GM20000 (cell line): Measurements from ENCODE around the gene EXOC4.

Experiments used
- DNase-seq: peaks from one replicate; pipeline ENCODE4 v3.0.0; 2012; ENCODE audit warnings: low spot score
- TF ChIP-seq, protein P1 (sequence below): IDR thresholded peaks from 2 replicates; pipeline ENCODE4 v1.5.1; 2012; ENCODE audit warnings: mild to moderate bottlenecking, control low read depth; ENCODE audit errors: extremely low read depth, missing control alignments

The EXOC4 gene

DNA sequence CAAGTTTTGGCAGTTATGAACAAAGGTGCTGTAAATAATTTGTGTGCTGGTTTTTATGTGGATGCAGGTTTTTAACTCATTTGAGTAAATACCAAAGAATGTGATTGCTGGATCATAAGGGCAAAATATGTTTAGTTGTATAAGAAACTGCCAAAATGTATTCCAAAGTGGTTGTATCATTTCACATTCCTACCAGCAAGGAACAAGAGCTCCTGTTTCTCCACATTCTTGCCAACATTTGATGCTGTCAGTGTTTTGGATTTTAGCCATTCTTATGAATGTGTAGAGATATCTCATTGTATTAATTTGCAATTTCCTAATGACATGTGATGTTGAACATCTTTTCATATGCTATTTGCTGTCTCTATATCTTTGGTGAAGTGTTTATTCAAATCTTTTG is 666.9 kb downstream of the EXOC4 start:
- TF ChIP-seq, protein P1, sequence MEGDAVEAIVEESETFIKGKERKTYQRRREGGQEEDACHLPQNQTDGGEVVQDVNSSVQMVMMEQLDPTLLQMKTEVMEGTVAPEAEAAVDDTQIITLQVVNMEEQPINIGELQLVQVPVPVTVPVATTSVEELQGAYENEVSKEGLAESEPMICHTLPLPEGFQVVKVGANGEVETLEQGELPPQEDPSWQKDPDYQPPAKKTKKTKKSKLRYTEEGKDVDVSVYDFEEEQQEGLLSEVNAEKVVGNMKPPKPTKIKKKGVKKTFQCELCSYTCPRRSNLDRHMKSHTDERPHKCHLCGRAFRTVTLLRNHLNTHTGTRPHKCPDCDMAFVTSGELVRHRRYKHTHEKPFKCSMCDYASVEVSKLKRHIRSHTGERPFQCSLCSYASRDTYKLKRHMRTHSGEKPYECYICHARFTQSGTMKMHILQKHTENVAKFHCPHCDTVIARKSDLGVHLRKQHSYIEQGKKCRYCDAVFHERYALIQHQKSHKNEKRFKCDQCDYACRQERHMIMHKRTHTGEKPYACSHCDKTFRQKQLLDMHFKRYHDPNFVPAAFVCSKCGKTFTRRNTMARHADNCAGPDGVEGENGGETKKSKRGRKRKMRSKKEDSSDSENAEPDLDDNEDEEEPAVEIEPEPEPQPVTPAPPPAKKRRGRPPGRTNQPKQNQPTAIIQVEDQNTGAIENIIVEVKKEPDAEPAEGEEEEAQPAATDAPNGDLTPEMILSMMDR = no peak
- no peak for DNase-seq

DNA sequence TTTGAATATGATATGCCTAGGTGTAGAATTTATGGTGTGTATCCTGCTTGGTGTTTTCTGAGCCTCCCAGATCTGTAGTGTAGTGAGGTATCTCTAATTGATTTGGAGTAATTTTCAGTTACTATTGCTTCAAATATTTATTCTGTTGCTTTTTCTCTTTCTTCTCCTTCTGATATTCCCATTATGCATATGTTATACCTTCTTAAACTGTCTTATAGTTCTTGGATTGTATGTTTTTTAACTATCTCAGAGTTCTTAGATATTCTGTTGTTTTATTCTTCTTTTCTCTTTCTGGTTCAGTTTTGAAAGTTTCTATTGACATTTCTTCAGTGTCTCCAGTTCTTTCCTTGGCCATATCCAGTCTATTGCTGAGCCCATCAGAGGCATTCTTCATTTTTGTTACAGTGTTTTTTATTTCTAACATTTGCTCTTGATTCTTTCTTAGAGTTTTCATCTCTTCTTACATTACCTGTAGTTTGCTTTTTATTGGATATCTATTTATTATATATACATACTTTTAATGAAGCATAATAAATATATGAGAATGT is 668.8 kb downstream of the EXOC4 start:
- TF ChIP-seq, protein P1 = no peak
- DNase-seq = no peak

DNA sequence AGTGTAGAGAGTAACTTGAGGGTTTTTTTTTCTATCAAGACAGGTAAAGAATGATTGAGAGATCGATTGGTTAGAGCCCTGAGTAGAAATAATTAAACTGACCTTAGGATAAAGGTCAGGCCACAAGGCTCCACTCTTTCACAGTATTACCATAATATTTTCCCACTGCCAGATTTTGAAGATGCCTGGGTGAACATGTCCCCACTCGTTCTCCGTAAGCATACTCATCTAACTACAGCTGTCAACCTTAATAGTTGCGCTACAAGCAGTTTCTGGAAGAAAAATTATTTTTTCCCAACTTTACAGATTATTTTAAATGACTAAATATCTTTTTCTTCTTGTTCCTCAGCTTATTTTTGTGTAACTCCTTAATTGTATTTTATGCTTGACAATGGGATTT is 671.1 kb downstream of the EXOC4 start:
- TF ChIP-seq, protein P1 = no peak
- no peak for DNase-seq

DNA sequence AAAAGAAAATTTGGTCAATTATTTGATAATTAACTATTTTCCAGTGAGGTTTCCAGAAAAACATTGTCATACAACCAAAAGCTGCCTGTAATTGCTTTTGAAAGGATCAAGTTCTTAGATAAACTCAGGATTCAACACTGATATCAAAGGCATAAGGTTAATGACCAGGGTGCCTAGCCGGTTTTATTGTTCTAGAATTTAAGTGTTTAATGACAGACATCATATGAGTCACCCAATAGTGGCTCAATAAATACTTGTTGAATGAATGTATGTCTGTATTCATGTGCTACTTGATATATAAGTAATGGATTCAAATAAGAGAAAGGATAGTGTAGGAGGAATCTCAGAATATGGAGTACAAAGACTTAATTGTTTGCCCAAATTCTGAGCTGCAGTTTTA is 678.2 kb downstream of the EXOC4 start:
- DNase-seq = no peak
- TF ChIP-seq, protein P1 = no peak

DNA sequence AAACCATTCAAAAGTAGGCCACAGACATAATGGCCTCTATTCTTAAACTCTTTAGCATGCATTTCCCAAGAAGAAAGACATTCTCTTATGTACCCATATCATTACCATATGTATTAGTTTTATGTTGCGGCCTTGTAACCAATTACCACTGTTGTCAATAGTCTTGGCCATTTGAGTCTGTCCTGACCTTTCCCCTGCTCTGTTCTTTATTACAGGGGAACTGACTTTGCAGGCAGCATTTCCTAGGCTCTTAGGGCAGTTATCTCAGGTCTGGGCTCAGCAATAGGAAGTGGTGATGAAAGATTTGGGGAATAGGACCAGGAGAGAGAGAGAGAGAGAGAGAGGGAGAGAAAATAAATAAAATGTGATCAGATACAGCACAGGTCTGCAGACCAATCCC is 679.7 kb downstream of the EXOC4 start:
- DNase-seq = no peak
- TF ChIP-seq, protein P1 = no peak

DNA sequence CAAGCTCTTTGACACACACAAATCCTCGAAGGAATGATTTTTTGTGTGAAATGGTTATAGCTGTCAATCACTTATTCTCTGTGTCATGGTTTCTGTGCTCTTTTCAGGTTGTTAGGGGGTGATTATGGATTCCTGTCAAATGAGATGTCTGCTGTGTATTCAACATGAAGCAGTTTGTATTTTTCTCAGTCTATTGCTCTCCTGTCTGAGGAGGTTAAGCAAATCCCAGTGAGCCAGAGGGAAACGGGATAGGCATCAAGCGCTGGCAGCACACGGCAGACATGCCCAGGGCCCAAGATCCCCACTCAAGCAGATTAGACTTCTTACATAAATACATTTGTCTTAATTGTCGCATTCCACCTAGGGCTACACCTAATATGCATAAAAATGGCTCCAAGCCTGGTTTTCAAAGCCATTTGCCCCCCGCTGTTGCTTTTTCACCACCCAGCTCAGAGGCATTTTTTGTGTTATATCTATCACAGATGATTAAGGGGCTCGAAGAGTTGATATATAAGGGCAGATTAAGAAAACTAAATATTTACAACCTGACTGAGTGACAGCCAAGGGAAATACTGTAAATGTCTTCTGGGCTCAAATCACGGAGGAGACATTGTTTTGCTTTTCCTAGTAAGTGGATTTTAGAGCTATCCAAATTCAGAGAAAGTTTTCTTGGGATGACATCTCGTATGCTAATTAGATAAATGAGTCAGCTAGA is 681.5 kb downstream of the EXOC4 start:
- TF ChIP-seq, protein P1 = no peak
- DNase-seq = no peak

DNA sequence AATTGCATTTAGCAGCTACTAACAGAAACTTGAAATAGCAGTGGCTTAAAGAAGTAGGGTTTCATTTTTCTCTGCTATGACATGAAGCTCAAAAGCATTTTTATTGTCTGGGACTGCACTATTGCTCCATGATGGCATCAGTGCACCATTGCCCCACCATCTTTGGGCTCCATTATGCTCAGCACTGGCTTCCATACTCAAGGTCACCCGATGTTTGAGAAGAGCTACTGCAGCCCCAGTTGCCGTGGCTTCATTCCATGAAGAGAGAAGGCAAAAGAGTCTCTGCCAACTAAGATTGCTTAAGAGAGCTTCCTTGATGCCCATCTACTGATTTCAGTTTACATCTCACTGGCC is 682.1 kb downstream of the EXOC4 start:
- DNase-seq = no peak
- TF ChIP-seq, protein P1 = no peak
